Activated CD4-positive, alpha-beta T cell treated with anti-CD3 and anti-CD28 coated beads for 48 hours (primary cell): ENCODE measurements around the gene LRRC39.
"Not testable (repeated sequence)": the region's sequence is repeated elsewhere in the genome, so short reads cannot be mapped to it uniquely, and the experiment has no call there.

Experiments
- DNase-seq: peaks from one replicate; pipeline ENCODE4 v3.0.0-alpha.2; 2020

The LRRC39 gene

GRCh38 chr1:100178091-100178490 lies at the start of gene LRRC39:
Gene LRRC39 (minus strand): TSS chr1:100178256. CDS start chr1:100168516, 9,740 bp downstream.
- DNase-seq: no peak

DNA sequence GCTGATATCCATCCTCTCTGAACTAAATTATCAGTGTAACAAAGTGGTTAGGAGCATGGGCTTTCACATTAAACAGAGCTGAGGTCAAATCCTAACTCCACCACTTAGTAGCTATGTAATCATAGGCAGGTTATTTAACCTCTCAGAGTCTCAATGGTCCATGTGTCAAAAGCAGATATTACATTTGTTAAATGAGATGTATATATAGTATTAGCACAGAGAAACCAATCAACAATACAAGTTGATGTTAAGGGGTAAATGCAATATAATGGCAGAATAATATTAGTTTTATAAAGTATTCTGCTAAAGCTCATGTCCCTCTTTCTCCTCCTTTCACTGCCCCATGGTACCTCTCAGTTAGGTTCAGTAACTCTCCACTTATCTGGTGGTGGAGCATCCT lies 44.4 kb upstream of the LRRC39 start:
- no peak for DNase-seq

DNA sequence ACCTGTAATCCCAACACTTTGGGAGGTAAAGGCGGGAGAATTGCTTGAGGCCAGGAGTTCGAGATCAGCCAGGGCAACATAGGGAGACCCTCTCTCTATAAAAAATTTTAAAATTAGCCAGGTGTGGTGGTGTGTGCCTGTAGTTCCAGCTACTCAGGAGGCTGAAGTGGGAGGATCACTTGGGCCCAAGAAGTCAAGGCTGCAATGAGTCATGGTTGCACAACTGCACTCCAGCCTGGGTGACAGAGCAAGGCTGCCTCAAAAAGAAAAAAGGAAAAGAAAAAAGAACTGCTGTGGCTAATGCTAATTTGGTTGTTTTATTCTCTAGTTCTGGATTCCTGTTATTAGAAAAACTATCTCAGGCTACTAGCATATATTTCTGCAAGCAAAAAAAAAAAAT lies 41.8 kb upstream of the LRRC39 start:
- peak; percentile 6 for DNase-seq

DNA sequence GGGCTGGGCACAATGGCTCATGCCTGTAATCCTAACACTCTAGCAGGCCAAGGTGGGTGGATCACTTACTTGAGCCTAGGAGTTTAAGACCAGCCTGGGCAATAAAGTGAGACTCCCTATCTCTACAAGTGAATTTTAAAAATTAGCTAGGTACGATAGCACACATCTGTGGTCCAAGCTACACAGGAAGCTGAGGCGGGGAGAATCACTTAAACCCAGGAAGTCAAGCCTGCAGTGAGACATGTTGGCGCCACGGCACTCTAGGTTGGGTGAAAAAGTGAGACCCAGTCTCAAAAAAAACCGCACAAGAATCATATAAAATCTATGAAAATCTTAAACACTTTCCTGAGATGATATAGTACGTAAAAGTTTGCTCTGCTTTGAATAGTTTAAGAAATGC lies 41.4 kb upstream of the LRRC39 start:
- no peak for DNase-seq

- no peak for DNase-seq
Measured at GRCh38 chr1:100217834-100218233, 39.8 kb upstream of the LRRC39 start.

- DNase-seq: no peak
Measured at GRCh38 chr1:100215101-100215500, 37.0 kb upstream of the LRRC39 start.

GRCh38 chr1:100213141-100213540 lies 35.1 kb upstream of the LRRC39 start:
- no peak for DNase-seq

DNA sequence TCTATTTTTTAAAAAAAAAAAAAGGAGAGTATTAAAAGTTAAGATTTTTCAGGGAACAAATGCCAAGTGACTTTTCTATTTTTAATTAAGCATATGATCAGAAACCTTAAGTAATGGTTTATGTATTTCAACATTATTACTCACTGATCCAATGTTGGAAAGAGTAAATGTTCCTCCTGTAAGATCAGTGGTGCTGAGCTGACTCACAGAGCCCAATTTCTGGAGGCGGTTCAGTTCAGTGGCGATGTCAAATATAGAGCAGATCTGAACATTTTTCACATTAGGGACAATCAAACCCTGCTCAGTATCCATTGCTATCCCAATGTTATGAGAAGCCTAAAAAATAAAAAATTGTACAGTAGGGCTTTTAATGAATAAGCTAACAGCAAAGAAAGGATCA lies 28.2 kb upstream of the LRRC39 start:
- no peak for DNase-seq

GRCh38 chr1:100205593-100205992 lies 27.5 kb upstream of the LRRC39 start:
- not testable (repeated sequence) for DNase-seq

DNA sequence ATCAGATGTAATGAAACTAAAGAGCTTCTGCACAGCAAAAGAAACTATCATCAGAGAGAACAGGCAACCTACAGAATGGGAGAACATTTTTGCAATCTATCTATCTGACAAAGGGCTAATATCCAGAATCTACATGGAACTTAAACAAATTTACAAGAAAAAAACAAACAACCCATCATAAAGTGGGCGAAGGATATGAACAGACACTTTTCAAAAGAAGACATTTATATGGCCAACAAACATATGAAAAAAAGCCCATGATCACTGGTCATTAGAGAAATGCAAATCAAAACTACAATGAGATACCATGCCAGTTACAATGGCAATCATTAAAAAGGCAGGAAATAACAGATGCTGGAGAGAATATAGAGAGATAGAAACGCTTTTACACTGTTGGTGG lies 27.0 kb upstream of the LRRC39 start:
- DNase-seq: not testable (repeated sequence)

DNA sequence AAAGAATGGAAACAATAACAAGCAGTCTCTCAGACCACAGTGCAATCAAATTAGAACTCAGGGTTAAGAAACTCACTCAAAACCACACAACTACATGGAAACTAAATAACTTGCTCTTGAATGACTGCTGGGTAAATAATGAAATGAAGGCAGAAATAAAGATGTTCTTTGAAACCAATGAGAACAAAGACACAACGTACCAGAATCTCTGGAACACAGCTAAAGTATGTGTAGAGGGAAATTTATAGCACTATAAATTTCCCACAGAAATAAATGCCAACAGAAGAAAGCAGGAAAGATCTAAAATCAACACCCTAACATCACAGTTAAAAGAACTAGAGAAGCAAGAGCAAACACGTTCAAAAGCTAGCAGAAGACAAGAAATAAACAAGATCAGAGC lies 24.6 kb upstream of the LRRC39 start:
- not testable (repeated sequence) for DNase-seq

DNA sequence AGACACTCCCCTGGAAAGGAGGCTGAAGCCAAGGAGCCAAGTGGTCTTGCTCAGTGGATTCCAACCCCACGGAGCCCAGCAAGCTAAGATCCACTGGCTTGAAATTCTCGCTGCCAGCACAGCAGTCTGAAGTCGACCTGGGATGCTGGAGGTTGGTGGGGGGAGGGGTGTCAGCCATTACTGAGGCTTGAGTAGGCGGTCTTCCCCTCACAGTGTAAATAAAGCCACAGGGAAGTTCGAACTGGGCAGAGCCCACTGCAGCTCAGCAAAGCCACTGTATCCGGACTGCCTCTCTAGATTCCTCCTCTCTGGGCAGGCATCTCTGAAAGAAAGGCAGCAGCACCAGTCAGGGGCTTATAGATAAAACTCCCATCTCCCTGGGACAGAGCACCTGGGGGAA lies 22.0 kb upstream of the LRRC39 start:
- DNase-seq: not testable (repeated sequence)

GRCh38 chr1:100198596-100198995 lies 20.5 kb upstream of the LRRC39 start:
- no peak for DNase-seq

- no peak for DNase-seq
Measured at GRCh38 chr1:100188617-100189016, 10.6 kb upstream of the LRRC39 start.

GRCh38 chr1:100187912-100188311 lies 9.9 kb upstream of the LRRC39 start:
- no peak for DNase-seq

DNA sequence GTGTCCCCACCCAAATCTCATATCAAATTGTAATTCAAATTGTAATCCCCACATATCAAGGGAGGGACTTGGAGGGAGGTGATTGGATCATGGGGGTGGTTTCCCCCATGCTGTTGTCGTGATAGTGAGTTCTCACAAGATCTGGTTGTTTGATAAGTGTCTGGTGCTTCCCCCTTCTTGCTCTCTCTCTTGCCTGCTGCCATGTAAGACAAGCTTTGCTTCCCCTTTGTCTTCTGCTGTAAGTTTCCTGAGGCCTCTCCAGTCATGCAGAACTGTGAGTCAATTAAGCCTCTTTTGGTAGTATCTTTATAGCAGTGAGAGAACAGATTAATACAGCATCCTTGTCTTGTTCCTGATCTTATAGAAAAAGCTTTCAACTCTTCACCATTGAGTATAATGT lies 6.5 kb upstream of the LRRC39 start:
- peak; percentile 3 for DNase-seq

- no peak for DNase-seq
Measured at GRCh38 chr1:100183370-100183769, 5.3 kb upstream of the LRRC39 start.

- DNase-seq: no peak
Measured at GRCh38 chr1:100177295-100178041, 588 bp downstream of the LRRC39 start.

DNA sequence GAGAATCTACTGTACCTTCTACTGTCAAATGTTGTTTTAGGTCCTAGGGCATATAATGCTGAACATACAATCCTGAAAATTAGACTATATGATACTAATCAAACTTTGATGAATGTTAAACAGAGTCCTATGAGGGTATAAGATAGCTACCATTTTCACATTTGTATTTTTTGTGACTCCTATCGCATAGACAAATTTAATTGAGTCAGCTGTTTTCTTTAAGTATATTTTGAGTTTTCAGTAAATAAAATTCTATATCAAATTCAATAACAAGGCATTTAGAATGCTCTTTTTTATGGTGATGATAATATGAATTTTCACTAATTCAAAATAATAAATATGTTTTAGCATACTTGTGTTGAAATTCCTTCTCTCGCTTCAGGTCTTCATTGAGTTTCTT lies 10.0 kb downstream of the LRRC39 start:
- DNase-seq: no peak

GRCh38 chr1:100164702-100165101 lies 13.4 kb downstream of the LRRC39 start:
- DNase-seq: no peak

DNA sequence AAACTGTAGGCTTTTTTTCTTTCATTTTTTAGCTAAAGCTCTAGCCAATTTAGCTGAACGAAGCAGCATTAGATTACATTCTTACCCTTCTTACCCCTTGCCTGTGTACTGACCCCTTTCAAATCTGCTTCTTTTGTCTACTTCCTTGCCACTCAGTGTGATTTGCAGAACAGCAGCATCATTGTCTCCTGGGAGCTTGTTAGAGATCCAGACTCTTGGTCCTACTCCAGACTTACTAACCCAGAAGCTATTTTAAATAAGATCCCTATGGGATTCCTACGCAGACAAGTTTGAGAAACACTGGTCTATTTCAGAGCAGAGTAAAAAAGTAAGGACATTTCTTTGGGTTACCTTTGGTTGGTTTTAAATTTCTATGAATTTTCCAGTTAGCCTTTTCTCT lies 13.8 kb downstream of the LRRC39 start:
- no peak for DNase-seq

GRCh38 chr1:100162881-100163280 lies 15.2 kb downstream of the LRRC39 start:
- DNase-seq: no peak

- DNase-seq: no peak
Measured at GRCh38 chr1:100152271-100152670, 25.8 kb downstream of the LRRC39 start.

DNA sequence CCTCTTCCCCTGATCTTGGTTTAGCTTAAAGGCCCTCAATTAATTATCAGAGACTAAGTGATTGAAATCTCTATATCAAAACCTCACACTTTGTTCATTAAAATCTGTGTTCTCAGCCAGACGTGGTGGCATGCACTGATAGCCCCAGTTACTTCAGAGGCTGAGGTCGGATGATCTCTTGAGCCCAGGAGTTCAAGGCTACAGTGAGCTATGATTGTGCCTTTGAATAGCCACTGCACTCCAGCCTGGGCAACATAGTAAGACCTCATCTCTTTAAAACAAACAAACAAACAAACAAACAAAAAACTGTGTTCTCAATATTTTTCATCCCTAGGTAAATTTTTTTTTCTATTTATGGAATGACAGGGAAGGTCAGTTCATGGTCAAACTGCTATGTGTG lies 26.4 kb downstream of the LRRC39 start:
- no peak for DNase-seq

GRCh38 chr1:100147875-100148274 lies 30.2 kb downstream of the LRRC39 start:
- no peak for DNase-seq
